HL-60 (cell line): ENCODE results near the gene SAAL1.

Source experiments
- DNase-seq, 2 experiments: peaks; one replicate each; pipeline ENCODE4 v3.0.0-alpha.2; 2010 to 2020; ENCODE audit warnings: low read depth in 1 of 2, low spot score in 1 of 2
- H3K27ac ChIP-seq: fragments of 250-450 bp; sonication (Bioruptor Pico); replicated peaks from 2 replicates; pipeline ENCODE4 v1.5.1; 2020; ENCODE audit warnings: mild to moderate bottlenecking, moderate library complexity
- H3K27me3 ChIP-seq: fragments of 250-450 bp; sonication (Bioruptor Pico); 2 replicates; pipeline ENCODE4 v1.5.1; 2021; ENCODE audit warnings: mild to moderate bottlenecking, moderate library complexity; ENCODE audit not compliant: insufficient read depth, poor library complexity, severe bottlenecking
- H3K4me3 ChIP-seq: replicated peaks from 2 replicates; pipeline ENCODE4 v1.5.1; 2011; ENCODE audit warnings: mild to moderate bottlenecking, control low read depth, low read length; ENCODE audit not compliant: insufficient read depth
- GABPA ChIP-seq: IDR thresholded peaks from 2 replicates; pipeline ENCODE4 v1.6.1; 2012; ENCODE audit warnings: low read depth
- POLR2AphosphoS5 ChIP-seq: IDR thresholded peaks from 2 replicates; pipeline ENCODE4 v1.6.1; 2012; ENCODE audit warnings: low read depth
- SPI1 ChIP-seq: IDR thresholded peaks from 2 replicates; pipeline ENCODE4 v1.6.1; 2012; ENCODE audit warnings: low read depth, mild to moderate bottlenecking, borderline replicate concordance
- TF ChIP-seq, protein P1 (sequence below): IDR thresholded peaks from one replicate; pipeline ENCODE4 v1.5.1; 2011; ENCODE audit warnings: low read length, control low read depth, inconsistent platforms; ENCODE audit not compliant: insufficient read depth
- TF ChIP-seq, protein P2 (sequence below): IDR thresholded peaks from 2 replicates; pipeline ENCODE4 v1.6.1; 2012; ENCODE audit warnings: low read depth; ENCODE audit not compliant: insufficient replicate concordance

The SAAL1 gene

DNA sequence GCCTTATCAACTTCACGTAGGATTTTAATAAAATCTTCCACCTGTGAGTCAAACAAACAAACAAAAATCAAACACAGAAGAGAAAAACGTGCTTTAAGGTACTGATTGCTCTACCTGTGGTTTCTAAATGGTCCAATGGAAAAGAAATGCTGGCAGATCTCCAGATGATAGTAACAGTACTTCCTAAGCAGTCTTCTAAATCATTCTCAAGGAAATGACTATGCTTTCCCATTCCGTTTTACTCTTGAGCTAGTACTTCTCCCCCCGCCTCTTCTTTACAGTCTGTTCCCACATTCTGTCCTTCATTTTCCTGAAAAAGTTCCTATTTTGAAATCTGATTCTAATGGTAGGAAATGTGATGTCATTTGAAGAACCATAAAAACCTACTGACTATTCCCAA, 25.4 kb downstream of the SAAL1 start:
- no peak overlapping the region for H3K27ac ChIP-seq
- no peak for DNase-seq
- TF ChIP-seq POLR2AphosphoS5 (no peak), GABPA (no peak)
- TF ChIP-seq, protein P1, sequence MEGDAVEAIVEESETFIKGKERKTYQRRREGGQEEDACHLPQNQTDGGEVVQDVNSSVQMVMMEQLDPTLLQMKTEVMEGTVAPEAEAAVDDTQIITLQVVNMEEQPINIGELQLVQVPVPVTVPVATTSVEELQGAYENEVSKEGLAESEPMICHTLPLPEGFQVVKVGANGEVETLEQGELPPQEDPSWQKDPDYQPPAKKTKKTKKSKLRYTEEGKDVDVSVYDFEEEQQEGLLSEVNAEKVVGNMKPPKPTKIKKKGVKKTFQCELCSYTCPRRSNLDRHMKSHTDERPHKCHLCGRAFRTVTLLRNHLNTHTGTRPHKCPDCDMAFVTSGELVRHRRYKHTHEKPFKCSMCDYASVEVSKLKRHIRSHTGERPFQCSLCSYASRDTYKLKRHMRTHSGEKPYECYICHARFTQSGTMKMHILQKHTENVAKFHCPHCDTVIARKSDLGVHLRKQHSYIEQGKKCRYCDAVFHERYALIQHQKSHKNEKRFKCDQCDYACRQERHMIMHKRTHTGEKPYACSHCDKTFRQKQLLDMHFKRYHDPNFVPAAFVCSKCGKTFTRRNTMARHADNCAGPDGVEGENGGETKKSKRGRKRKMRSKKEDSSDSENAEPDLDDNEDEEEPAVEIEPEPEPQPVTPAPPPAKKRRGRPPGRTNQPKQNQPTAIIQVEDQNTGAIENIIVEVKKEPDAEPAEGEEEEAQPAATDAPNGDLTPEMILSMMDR = no peak

DNA sequence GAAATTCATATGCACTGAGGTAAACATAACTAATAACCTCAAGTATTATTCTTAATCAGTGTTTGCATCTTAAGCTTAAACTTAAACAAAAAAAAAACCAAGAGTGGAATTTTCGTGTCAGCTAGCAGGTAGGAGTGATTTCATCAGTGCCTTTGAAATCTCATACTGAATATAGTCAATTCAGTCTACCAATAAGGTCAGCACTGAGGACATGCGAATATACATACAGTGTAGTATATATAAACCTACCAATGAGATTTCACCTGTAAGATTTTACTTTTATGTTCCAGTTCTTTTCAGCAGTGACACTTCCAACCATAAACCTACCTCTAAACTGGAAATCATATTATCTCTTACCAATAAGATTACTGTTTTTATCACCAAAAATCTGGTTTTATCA, 27.0 kb downstream of the SAAL1 start:
- Histone ChIP-seq H3K27ac (no peak overlapping the region), H3K27me3 (no peaks in the 10 kb centered on the region), H3K4me3 (no peak overlapping the region)
- TF ChIP-seq GABPA (no peak), SPI1 (no peak), POLR2AphosphoS5 (no peak)
- TF ChIP-seq, protein P1 = no peak
- TF ChIP-seq, protein P2, sequence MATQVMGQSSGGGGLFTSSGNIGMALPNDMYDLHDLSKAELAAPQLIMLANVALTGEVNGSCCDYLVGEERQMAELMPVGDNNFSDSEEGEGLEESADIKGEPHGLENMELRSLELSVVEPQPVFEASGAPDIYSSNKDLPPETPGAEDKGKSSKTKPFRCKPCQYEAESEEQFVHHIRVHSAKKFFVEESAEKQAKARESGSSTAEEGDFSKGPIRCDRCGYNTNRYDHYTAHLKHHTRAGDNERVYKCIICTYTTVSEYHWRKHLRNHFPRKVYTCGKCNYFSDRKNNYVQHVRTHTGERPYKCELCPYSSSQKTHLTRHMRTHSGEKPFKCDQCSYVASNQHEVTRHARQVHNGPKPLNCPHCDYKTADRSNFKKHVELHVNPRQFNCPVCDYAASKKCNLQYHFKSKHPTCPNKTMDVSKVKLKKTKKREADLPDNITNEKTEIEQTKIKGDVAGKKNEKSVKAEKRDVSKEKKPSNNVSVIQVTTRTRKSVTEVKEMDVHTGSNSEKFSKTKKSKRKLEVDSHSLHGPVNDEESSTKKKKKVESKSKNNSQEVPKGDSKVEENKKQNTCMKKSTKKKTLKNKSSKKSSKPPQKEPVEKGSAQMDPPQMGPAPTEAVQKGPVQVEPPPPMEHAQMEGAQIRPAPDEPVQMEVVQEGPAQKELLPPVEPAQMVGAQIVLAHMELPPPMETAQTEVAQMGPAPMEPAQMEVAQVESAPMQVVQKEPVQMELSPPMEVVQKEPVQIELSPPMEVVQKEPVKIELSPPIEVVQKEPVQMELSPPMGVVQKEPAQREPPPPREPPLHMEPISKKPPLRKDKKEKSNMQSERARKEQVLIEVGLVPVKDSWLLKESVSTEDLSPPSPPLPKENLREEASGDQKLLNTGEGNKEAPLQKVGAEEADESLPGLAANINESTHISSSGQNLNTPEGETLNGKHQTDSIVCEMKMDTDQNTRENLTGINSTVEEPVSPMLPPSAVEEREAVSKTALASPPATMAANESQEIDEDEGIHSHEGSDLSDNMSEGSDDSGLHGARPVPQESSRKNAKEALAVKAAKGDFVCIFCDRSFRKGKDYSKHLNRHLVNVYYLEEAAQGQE = no peak
- DNase-seq = no peak

More for the DNA sequence above, 25.4 kb downstream of the SAAL1 start:
- Histone ChIP-seq H3K27me3 (no peaks in the 10 kb centered on the region), H3K4me3 (no peak overlapping the region)

DNA sequence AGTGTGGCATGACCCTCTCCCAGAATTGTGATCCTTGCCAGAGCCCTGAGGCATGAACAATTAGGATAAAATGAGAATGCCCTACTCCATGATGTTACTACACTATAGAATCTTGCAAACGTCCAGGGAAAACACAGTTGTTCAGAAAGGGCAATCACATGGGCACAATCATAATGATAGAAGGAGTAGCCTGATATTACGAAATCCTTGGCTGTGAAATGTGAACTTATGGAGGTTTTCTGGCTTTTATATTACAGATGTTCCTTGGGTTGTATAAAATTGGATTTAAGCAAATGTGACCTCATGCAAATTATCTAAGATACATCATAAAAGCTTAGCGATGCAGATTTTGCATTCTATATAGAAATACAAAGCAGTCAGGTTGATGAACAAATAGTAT, 30.4 kb downstream of the SAAL1 start:
- Histone ChIP-seq H3K27ac (no peak overlapping the region), H3K4me3 (no peak overlapping the region), H3K27me3 (no peaks in the 10 kb centered on the region)
- no peak for TF ChIP-seq GABPA
- TF ChIP-seq, protein P1 = no peak
- TF ChIP-seq, protein P2 = no peak
- TF ChIP-seq POLR2AphosphoS5 = no peak
- TF ChIP-seq SPI1 = no peak
- no peak for DNase-seq

DNA sequence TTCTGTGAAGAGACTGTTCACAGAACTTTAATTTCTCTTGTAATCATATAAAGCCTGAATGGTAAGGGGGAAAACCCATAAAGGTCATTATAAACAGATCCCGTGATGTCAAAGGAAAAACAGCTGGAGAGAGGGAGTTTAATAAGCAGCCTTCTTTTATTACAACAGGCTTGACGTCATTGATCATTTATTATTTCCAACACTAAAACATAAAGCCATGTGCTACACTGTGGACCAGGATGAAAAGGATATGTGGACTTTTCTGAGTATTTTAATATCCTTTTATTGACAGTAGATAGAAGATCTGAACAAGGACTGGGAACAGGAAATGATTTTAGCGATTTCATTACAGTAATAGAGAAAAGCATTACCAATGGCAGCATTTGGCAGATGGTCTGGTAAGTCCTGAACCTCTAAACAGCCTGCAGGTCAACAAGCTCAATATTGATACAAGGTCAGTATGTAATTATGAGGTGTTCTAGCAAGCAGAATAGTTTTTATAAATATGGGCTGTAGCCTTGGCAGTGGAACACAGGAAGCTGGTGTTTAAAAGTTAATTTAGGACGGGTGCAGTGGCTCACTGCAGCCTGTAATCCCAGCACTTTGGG, 34.7 kb downstream of the SAAL1 start:
- TF ChIP-seq, protein P1 = no peak
- TF ChIP-seq POLR2AphosphoS5 = no peak
- TF ChIP-seq SPI1 = no peak
- no peak for DNase-seq
- Histone ChIP-seq H3K27ac (no peak overlapping the region), H3K27me3 (no peaks in the 10 kb centered on the region), H3K4me3 (no peak overlapping the region)
